Femur (tissue), 1 donor: ENCODE results near the gene MAPKAP1.

ENCODE experiments used
- DNase-seq: peaks from one replicate; pipeline ENCODE4 v3.0.0-alpha.2; 2017

The MAPKAP1 gene

GRCh38 chr9:125559194-125559593 lies 147.8 kb downstream of the MAPKAP1 start:
- no peak for DNase-seq

GRCh38 chr9:125558453-125559092 lies 148.4 kb downstream of the MAPKAP1 start:
- peak; percentile 57 for DNase-seq

GRCh38 chr9:125556046-125556721 lies 150.8 kb downstream of the MAPKAP1 start:
- DNase-seq, result no peak

GRCh38 chr9:125554726-125555125 lies 152.3 kb downstream of the MAPKAP1 start:
- DNase-seq, result no peak

GRCh38 chr9:125551781-125552180 lies 155.2 kb downstream of the MAPKAP1 start:
- no peak for DNase-seq

- peak; percentile 43 for DNase-seq
Measured at GRCh38 chr9:125549891-125550885, 156.8 kb downstream of the MAPKAP1 start.

- DNase-seq, result peak; percentile 86
Measured at GRCh38 chr9:125549465-125549871, 157.5 kb downstream of the MAPKAP1 start.

- DNase-seq, result no peak
Measured at GRCh38 chr9:125549039-125549438, 158.0 kb downstream of the MAPKAP1 start.

- no peak for DNase-seq
Measured at GRCh38 chr9:125548141-125548540, 158.9 kb downstream of the MAPKAP1 start.

- DNase-seq, result no peak
Measured at GRCh38 chr9:125547368-125547767, 159.6 kb downstream of the MAPKAP1 start.

GRCh38 chr9:125545845-125546244 lies 161.2 kb downstream of the MAPKAP1 start:
- no peak for DNase-seq

GRCh38 chr9:125544988-125545651 lies 161.9 kb downstream of the MAPKAP1 start:
- DNase-seq, result peak; percentile 76

- no peak for DNase-seq
Measured at GRCh38 chr9:125544484-125544883, 162.5 kb downstream of the MAPKAP1 start.

- no peak for DNase-seq
Measured at GRCh38 chr9:125541840-125542243, 165.2 kb downstream of the MAPKAP1 start.

GRCh38 chr9:125540497-125540896 lies 166.5 kb downstream of the MAPKAP1 start:
- DNase-seq, result no peak

- DNase-seq, result no peak
Measured at GRCh38 chr9:125538092-125538473, 168.9 kb downstream of the MAPKAP1 start.

GRCh38 chr9:125537442-125538091 lies 169.4 kb downstream of the MAPKAP1 start:
- no peak for DNase-seq

GRCh38 chr9:125536776-125537175 lies 170.2 kb downstream of the MAPKAP1 start:
- no peak for DNase-seq

GRCh38 chr9:125536167-125536772 lies 170.7 kb downstream of the MAPKAP1 start:
- no peak for DNase-seq

GRCh38 chr9:125534971-125535701 lies 171.9 kb downstream of the MAPKAP1 start:
- DNase-seq, result no peak
